Activated CD8-positive, alpha-beta memory T cell treated with anti-CD3 and anti-CD28 coated beads, Interleukin-2, amount 50 U/mL, for 24 hours (primary cell): ENCODE data around the gene SHC3.

ENCODE experiments used
- DNase-seq: peaks from one replicate; pipeline ENCODE4 v3.0.0-alpha.2; 2020; ENCODE audit errors: extremely low read depth

Gene SHC3

DNA sequence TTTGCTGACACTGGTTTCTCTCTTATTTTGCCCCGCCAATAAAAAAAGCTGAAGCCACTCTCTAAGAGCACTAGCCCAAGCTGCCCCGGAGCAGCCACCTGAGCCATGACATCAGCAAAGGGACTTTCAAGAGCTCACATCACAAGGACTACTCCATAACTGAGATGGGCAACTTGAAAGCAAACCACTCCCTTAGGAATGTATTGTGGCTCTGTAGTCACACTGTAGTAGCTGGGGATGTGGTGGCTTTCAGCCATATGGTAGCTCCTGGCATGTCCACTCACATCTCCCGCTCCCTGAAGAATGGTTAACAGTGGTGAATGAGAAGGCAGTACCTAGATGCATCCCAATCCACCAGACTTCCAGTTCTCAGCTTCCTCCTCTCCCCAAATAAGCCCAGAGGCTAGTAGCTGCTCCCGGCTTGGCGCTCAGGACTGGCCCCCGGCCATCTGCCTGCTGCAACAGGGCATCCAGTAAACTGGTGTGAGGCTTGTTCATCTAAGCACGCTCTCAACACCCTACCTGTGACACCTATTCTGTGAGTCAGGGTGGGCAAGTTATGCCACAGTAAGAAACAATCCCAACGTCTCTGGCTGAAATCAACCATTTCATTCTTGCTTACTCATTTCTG, 123.6 kb downstream of the SHC3 start:
- no peak for DNase-seq

DNA sequence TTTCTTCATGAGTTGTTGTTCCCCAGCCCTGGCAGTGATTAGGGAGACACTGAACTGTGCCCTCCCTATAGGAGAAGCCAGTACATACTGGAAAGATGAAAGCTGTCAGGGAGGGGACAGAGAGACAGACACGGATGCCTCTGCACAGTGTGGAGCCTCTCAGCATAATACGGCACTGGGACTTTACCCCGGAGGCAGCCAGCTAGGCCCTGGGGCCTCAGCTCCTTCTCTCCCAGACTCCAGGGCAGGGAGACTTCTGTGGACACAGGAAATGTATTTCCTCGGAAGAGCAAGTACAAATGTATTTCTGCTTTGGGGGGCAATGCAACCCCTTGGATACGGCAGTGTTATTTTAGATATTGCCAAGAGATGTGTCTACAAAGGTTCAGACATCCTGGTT, 125.3 kb downstream of the SHC3 start:
- DNase-seq, result no peak

DNA sequence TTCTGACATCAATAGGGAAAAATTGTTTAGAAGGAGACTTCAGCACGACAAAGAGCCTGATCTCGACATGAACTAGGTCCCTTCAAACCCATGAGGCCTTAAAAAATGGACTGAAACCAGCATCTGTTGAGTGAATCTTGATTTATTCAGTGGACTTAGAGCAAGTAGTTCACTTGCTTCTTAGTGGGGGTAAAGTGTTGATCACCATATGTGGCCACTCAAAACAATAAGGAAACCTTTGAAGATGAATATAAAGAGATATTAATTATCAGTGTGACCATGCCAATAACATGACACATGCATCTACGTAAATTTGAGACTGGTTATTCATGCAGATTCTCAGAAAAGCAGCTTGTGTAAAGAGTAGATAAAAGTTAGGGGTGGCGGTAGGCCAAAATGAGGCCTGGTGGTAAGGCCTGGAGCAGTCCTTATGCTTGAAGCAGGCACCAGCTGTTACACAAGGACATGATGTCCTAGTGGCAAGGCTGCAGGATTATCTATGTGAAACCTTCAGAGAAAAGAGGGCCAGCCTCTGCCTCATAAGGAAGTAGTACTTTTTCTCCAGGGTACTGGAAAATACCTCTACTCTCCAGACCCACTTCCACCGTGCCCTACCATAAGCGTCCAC, 126.0 kb downstream of the SHC3 start:
- no peak for DNase-seq

DNA sequence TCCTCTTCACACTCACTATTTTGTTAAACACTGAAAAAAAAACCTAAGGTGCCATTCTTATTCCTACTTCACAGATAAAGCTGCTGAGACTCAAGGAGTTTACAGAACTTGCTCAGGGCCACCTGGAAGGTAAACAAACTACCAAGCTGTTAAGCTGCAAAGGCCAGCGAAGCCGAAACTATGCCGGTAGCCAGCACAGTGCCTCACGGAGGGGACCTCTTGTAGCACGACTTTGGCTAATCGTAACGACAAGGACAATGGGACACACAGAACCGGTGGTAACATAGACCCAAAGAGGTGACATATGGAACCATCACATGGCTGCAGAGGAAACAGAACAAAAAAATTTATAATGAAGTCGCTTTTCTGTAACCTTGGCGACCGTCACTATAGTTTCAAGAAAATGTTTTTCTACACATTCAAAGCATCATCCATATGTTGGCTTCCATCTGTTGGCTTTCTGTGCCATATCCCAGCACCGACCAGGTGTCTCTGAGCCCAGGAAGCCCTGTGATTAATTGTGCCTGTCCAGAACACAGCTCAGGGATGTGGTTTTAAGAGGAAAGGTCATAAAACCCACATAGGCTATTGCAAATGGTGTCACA, 127.1 kb downstream of the SHC3 start:
- DNase-seq, result no peak

DNA sequence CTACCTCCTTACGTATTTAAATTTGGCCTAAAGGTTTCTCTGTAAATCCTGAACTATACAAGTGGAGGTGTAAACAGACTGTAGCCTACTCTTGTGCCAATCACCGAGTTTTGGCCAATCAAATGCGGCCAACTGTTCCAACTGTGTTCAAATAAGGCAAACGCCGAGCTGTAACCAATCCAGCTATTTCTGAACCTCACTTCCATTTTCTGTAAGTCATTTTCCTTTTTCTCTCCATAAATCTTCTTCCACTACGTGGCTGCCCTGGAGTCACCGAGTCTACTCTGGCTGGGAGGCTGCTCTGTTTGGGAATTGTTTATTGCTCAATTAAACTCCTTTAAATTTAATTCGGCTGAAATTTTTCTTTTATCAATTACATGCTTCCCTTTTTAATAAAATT, 129.0 kb downstream of the SHC3 start:
- DNase-seq, result no peak

DNA sequence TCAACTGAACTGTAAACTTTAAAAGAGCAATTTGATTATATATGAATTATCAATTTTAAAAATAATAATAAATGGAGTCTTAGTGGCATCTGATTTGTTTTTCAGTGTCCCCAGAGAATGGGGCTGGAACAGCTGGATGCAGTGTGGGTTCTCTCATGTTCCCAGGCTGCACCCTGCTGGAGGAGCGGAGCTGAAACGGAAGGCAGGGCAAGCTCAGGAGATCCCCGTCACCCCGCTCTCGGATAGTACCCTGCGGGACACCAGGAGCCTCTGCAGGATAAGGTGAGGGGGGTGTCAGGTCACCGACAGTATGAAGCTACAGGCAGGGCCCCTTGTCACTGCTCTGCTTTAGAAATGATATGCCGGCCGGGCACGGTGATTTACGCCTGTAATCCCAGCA, 130.0 kb downstream of the SHC3 start:
- DNase-seq, result no peak

DNA sequence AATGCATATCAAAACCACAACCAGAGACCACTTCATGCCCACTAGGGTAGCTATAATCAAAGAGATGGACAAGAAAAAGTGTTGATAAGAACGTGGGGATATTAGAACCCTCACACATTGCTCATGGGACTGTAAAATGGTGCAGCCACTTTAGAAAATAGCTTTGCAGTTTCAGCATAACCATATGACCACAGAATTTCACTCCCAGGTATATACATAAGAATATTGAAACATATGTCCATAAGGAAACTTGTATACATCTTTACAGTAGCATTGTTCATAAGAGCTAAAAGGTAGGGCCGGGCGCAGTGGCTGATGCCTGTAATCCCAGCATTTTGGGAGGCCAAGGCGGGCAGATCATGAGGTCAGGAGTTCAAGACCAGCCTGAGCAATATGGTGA, 131.0 kb downstream of the SHC3 start:
- DNase-seq, result no peak

DNA sequence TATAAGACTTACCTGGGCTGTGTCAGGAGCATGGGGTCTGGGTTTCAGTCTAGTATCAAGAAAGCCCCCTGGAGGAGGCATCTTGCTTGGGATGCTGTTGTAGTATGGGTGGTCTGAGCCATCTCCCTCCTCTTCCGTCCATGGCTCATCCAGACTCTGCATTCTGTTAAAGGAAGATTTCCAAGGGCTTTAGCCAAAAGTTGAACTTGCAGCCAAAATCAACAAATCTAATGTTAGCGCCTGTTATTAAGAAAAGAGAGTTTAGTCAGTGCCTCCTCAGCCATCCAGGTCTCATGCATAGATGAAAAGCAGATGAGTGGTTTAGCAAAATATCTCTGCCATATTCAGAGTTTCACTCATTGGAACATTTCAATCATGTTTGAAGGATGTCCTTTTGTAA, 131.8 kb downstream of the SHC3 start:
- DNase-seq, result no peak

DNA sequence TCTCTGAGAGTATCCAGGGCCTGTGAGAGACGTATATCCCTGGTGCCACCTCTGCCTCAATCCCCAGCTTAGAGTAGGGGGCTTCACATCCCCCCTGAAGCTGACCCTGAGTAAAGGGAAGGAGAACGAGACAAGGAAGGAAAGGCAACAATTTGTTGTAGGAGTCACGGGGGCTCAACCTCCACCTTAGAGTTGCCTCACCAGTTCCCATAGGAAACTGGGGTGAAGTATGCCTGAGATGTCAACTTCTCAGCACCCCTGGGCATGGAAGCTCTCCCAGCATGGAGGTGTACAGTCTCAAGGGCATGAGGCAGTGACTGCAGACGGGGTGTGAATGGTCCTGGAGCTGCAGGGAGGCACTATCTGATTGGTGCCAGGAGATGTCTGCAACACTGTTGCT, 133.7 kb downstream of the SHC3 start:
- DNase-seq, result no peak

DNA sequence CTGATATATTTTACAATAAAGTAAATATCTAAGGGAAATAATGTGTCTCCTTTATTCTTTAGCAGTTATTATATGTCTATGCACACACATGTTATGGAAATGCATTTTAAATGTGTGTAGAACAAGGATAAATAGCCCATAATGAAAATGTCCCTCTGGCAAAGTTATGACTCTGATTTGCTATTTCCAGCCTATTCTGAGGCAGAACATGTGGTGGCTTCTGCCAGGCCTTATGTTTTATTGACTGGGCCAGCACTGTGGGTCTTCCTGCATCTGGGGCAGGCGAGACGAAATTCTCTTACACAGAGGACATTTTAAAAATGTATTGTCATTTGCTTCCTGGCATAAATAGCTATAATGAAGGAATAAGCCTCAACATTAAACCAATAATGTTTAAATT, 134.5 kb downstream of the SHC3 start:
- no peak for DNase-seq

DNA sequence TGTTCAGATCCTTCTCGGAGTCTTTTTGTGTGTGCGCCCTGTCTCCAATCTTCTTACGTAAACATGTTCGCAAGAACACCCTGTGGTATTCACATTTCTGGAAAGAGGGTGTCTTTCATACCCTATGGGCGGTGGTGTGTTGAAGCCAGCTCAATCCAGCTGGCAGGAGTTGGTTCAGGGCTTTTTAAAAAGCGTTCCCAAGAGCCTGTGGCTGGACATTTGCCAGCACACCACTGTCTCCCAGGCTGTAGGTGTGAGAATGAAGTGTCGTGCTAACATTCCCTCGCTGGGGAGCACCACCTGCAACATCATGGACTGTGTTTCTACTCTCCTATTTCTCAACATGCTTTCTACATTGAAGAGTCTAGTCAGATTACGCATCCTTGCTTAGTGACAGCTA, 135.6 kb downstream of the SHC3 start:
- DNase-seq, result no peak

DNA sequence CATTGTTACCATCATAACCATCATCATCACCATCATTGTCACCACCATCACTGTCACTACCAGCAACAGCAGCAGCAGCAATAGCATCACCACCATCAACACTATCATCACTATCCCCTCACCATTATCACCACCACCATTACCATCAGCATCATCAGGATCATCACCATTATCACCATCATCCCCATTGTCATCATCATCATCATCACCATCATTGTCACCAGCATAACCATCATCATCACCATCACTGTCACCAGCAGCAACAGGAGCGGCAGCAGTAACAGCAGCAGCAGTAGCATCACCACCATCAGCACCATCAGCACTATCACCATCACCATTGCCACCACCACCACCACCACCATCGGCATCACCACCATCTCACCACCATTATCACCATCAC, 139.0 kb downstream of the SHC3 start:
- no peak for DNase-seq

DNA sequence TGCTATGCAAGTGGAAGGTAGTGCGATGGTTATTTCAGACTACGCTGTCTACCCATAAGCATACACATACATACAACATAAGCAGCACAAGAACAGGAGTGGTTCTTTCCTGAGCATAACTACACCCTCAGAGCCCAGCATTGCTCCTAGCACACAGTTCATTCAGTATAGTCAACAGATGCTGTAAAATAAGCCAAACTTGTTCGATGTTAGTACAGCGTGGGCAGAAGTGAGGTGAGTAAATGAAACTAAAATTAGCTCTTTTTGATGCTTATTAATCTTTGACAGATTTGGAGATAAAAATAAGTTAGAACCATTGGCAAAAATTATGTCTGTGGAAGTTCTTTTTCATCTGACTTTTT, 139.5 kb downstream of the SHC3 start:
- DNase-seq, result no peak

DNA sequence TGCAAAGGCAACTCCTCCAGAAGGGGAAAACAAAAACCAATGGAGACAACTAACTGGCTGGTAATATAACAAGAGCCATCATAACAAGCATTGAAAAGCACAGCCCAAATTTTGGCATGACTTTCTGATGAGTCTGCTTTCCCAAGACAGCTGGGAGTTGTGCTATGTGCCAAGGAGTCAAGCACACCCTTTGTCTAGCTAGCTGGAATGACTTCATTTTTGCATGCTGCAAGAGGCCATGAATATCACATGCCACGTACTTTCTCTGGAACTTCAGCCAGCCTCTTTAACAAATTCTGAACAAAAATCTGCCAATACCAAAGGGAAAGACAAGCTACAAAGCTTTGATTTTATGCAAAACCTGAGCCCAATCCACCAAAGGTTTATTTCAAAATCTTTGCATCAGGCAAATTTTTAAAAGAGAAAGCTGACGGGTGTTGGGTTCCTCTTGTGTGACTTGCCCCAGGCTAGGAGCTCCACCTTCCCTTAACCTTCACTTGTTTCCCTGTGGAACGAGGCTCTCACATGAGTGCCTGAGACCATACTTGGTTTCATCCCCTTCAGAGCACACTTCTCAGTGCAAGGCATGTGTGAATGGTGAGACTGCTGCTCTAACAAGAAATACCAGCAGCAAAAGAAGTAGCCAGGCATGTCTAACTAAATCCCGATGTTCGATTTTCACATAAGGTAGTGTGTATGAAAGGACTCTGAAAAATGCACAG, 140.1 kb downstream of the SHC3 start:
- DNase-seq, result no peak

DNA sequence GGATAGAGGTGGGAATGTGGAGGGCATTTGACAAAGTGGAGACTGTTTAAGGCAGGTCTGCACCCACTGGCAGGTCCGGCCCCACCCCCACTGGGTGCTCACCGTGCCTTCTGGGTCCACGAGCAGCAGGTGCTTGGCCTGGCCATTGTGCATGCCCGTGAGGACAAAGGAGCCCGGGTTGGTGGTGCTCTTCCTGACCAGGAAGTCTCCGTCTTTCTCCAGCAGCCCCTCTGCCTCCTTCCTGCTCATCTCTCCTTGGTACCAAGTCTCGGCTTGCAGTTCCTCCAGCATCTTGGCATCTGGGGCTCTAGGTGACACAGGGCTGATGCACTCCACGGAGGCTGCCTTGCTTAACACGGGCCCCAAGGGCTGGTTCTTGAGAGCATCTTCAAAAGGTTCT, 140.7 kb downstream of the SHC3 start:
- no peak for DNase-seq

DNA sequence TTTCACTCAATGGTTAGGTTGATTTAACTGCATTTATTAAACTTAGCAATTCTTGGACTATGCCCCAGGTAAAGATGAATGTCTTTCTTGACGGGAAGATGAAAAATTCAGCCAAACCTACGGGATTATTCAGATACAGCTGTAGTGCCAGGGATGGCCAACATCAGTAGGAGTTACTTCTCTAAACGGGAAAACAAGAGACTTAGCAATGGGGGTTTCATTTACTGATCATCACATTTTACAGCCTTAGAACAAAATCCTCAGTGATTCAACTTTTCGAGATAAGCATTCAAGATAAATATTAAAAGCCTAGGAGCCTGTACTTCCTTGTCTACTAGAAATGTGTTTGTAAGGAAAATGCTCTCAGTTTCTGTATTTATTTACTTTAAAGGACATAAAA, 141.3 kb downstream of the SHC3 start:
- no peak for DNase-seq

DNA sequence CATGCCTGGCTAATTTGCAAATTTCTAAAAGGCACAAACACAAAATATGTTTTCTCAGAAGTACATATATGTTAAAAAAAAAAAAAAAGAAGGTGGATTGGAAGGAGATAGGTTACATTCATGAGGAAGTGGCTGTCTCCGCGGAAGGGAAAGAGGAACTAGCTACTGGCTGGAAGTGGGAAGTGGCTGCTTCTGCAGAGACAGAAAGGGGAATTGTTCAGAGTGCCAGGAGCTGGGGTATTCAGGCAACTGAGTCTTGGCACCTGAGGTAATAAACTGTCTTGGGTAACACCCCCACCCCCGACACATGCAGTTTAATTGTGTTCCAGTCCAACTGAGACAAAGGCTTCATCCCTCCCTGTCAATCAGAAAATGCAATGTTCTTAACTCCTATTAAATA, 141.7 kb downstream of the SHC3 start:
- no peak for DNase-seq

DNA sequence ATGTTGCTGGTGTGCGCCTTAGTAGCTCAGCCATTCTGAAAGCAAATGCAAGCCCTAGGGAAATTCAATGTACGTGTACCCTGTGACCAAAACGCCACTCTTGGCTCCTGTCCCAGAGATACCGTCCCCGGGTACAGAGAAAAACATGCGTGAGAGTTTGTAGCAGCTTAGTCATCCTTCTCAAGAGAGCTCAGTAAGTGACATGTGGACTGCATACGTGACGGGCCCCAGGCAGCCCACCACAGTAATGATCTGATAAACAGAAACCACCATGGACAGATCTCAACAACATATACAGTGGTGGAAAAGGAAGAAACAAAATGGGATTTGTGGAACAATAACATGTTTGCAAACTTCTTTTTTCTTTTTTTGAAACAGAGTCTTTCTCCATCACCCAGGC, 142.2 kb downstream of the SHC3 start:
- DNase-seq, result no peak

DNA sequence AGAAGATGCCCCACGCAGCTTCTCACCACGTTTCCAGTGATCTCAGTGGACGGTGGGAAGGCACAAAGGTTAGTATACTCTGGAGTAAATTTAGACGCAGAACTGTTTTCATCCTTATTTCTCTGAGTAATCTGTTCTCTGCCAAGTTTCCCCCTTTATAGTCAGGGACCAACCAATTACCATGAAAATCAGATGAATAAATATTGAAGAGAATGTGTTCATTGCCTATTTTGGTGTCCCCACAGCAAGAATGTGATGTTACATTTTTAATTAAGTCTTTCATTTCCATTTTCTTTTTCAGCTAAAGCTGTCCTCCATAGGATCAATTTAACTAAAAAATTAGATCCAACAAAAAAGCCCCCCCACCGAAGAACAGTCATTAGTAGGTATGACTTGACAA, 146.0 kb downstream of the SHC3 start:
- no peak for DNase-seq

DNA sequence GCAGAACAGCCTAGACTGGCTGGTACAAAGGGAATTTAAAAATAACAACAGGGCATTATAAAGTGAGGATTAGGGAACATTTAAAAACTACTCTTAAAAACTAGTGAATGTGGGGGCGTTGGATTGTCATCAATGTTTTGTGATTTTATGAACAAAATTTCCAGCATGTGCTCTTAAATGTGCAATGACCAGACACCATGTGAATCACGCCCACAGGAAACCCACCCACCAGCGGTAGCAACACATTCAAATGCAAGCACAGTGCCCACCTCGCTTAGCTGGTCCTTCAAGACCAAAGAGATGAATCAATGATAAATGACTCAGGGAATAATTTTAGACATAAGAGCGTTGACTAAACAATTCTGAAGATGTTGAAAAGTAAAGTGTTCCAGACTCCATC, 146.4 kb downstream of the SHC3 start:
- DNase-seq, result no peak

DNA sequence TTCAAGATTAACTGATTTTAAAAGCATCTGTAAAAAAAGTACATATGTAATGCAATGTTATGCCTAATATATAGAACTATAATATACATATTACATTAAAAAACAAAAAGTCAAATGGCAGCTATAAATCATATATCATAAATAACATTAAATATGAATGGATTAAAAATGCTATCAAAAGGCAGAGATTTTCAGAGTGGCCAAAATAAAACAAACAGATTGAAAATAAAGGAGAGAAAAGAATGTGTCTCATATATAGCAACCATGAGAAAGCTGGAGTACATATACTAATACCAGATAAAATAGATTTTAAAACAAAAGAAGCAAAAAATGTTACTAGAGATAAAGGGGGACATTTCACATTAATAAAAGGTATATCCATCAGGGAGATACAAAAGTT, 148.8 kb downstream of the SHC3 start:
- DNase-seq, result no peak

DNA sequence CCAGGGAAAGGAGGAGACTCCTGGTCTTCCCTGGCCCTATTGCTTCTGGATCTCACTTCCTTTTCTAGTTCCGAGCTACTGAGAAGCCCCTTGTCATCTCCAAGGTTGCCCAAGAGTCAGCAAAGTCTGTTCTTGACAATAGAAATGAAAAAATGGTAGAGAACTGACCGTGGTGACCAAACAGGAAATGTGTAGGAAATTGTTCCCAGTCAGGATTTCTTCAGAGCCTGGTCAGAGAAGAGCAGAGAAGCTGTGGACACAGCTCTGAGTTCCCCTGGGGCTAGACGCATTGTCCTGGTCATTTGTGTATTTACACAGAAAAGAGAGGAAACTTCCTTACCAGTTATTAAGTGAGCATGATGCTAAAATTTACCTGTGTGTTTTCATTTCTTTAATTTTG, 151.7 kb downstream of the SHC3 start:
- no peak for DNase-seq

DNA sequence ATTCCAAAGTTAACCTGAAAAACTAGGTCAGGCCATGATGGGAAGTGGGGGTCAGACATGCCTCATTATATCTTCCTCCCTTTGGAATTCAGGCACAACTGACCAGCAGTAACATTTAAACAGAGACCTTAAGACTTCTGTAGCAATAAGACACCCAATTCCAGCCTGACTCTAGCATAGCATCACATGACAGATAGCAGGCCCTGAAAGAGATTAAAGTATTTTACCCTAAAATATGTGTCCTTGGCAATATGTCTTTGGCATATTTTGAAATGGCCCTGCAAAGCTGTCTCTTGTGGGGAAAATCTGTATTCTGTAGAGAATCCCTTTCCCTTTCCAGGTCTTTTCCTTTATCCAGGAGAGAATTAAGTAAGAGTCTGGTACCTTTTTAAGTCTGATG, 153.1 kb downstream of the SHC3 start:
- no peak for DNase-seq
